Measurements from ENCODE around the gene AMER1. TPM values are rescaled to one million over a fixed set of nuclear protein-coding genes. Genes with fewer than 3 reads are reported as not detected.

Gene AMER1
- total RNA-seq = 1.0 TPM in 2 replicates

DNA sequence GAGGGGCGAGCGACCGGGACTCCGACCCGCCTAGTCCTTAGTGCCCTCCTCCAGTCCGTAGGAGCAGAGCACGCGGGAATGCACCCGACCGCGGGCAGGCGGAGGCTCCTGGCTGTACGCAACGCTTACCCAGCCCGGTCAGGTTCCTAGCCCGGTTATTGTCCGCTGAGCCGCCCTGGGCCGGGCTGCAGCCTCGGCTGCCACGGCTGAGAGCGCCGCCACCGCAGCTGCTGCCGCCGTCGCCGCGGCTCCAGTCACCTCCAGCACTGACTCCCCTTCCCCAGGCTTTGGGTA, at the start of gene AMER1:
TSS of gene AMER1 (minus strand) at position 268 of the 294 bp plus-strand sequence. CDS start 12,422 bp downstream, outside the sequence.

GRCh38 chrX:64230123-64230970, 24.8 kb upstream of the AMER1 start, which contains the start of gene ASB12:
Gene ASB12 (minus strand): TSS chrX:64230607. CDS start chrX:64225650, 4,957 bp downstream.

Other genes with a start within 250 kb of the AMER1 start
- 0.17 TPM in 1 of 2 replicates, not detected in the other for gene ASB12, start 24.9 kb upstream of the AMER1 start, total RNA-seq
- 0.59 TPM in 1 of 2 replicates, not detected in the other for gene MTMR8, start 189.7 kb upstream of the AMER1 start, total RNA-seq

Measured in bronchus fibroblast of lung (primary cell).